CMK (cell line): ENCODE measurements around the gene CRYL1.

ENCODE experiments used
- DNase-seq: peaks from one replicate; pipeline ENCODE4 v3.0.0-alpha.2; 2010; ENCODE audit warnings: low read depth

Gene CRYL1

GRCh38 chr13:20369886-20370361 lies 155.7 kb downstream of the CRYL1 start:
- no peak for DNase-seq

GRCh38 chr13:20366056-20366455 lies 159.6 kb downstream of the CRYL1 start:
- DNase-seq, result no peak

GRCh38 chr13:20363603-20364002 lies 162.1 kb downstream of the CRYL1 start:
- no peak for DNase-seq

- DNase-seq, result no peak
Measured at GRCh38 chr13:20363172-20363571, 162.5 kb downstream of the CRYL1 start.

GRCh38 chr13:20362484-20363041 lies 163.1 kb downstream of the CRYL1 start:
- DNase-seq, result no peak

- no peak for DNase-seq
Measured at GRCh38 chr13:20360835-20361412, 164.7 kb downstream of the CRYL1 start.

- no peak for DNase-seq
Measured at GRCh38 chr13:20360041-20360491, 165.6 kb downstream of the CRYL1 start.

- DNase-seq, result no peak
Measured at GRCh38 chr13:20359335-20359734, 166.3 kb downstream of the CRYL1 start.

- DNase-seq, result no peak
Measured at GRCh38 chr13:20358022-20358421, 167.6 kb downstream of the CRYL1 start.

- DNase-seq, result no peak
Measured at GRCh38 chr13:20356444-20356843, 169.2 kb downstream of the CRYL1 start.

GRCh38 chr13:20354722-20355121 lies 170.9 kb downstream of the CRYL1 start:
- DNase-seq, result no peak

- no peak for DNase-seq
Measured at GRCh38 chr13:20353973-20354372, 171.7 kb downstream of the CRYL1 start.
